Hematopoietic multipotent progenitor cell treated with erythropoietin and hydrocortisone succinate and interleukin-3 and kit ligand, for 4 days (in vitro differentiated cells): ENCODE data around the gene CTTNBP2.

Experiments used
- DNase-seq: peaks from one replicate; pipeline ENCODE4 v3.0.0-alpha.2; 2015

CTTNBP2 gene

DNA sequence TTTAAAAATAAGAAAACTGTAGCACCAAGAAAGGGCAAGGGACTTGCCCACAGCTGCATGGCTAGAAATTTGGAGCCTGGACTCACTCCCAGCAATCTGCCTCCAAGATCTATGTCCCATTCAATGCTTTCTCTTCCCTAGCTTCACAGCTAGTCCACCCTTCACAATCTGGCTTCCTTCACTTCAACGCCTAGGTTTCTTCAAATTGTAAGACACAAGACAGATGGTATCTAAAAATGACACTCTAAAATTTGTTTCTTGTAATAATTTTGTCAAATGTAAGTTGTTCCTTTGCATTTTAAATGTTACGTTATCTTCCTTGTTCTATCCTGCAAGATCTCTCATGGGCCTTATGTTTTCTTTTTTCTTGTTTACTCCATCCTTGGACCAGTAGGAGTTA lies 48.6 kb downstream of the CTTNBP2 start:
- no peak for DNase-seq

DNA sequence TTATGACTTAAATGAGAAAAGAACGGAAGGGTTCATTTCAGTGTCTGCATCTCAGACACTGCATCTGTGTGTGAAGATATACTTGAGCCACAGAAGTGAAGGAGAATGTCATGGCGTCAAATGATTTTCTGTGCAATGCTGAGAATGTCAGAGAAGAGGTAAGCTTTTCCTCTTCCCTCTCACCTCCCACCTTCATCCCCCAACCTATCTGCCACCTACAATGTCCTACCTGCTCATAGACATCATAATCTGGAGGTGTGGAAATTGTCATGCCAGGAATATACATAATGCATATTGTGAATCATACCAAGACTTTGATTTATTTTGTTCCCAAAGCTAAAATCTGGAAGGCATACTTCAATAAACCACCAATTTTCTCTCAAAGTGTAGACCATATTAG lies 53.7 kb downstream of the CTTNBP2 start:
- no peak for DNase-seq

DNA sequence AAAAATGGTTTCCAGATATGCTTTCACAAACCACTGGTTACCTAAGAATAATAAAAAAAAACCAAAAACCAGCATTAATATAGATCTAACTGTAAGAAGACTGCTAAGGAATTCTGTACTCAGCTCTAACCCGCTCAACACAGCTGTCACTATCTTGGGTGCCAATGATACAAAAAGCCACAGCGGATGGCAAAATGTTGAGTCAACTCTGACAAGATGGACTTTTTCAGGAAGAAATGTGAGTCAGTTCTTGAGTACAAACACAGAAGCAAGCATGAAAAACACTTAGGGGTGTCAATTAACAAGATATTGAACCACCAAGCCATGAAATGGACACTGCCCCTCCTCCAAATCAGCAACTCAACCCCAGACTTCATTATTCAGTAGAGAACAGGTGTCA lies 55.0 kb downstream of the CTTNBP2 start:
- DNase-seq, result no peak

DNA sequence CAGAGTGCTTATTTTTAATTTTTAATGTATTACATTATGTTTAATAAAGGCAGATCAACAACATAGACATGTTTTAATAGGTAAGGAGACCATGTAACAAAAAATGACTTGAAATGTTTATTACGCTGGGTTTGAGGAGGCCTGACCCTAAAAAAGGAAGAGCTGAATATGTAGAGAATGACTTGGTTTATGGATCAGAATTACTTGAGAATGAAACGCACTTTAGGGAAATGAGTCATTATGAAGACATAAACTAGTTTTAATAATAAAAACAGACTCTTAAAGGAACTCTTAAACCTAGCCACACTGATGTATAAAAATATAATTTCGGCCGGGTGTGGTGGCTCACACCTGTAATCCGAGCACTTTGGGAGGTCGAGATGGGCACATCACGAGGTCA lies 56.5 kb downstream of the CTTNBP2 start:
- no peak for DNase-seq

DNA sequence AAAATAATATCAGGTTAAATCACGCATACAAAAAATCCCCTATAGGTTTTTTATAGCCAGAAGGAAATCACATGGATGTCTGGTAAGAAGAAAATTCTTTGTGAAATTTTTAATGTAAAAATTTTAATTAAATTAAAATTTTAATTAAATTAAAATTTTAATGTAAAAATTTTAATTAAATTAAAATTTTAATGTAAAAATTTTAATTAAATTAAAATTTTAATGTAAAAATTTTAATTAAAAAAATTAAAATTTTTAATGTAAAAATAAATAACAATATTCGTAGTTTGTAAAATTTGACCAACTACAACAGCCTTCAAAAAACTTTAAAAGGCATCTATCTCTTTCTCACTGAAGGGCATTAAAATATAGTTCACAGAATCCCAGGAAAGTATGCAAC lies 61.5 kb downstream of the CTTNBP2 start:
- no peak for DNase-seq

DNA sequence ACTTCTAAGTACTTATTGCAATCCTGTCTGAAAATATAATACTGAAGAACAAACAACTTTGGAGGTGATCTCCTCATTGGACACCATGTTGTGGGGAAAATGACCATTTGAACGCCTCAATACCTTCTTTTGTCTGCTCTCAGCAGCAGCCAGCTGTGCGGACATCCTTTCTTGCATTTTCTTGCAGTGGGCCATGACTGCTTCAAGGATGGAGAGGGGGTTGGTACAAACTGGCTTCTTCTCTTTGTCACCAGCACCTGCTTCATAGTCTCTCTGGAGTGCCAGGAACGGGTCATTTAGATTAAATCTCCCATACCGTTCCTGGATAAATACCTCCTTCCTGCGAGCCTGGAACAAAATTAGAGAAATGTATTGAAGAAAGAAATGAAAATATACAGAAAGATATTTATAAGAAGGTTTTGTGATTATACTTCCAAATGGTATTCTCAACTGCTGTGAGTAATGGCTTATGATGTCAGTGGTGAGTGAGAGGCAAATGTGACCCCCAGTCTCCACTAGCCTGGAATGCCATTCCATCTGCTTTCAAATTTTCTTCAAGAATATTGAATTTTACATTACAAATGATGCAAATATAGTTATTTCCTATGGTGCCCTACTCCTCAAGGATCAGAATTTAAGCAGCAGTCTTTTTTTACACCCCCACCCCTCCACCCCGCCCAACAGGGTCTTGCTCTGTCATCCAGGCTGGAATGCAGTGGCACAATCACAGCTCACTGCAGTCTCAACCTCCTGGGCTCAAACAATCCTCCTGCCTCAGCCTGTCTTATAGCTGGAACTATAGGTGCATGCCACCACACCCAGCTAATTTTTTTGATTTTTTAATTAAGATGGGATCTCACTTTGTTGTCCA lies 62.4 kb downstream of the CTTNBP2 start:
- no peak for DNase-seq

DNA sequence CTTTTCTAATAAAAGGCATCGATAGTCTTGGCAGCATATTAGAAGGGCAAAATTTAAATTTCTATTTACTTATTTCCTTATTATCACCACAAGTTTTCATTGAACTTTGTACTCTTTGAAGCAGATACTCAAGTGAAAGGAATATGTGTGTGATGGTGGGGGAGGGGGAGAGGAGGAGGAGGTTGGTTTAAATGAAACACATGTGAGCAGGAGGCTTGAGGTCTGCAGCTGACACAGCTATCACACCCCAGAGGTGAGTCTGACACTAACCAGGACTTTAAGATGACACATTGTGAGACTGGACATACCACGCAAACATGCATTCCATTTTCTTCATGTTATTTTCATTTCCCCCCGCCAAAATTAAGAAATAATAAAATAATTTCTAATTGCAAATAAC lies 63.3 kb downstream of the CTTNBP2 start:
- DNase-seq, result no peak

DNA sequence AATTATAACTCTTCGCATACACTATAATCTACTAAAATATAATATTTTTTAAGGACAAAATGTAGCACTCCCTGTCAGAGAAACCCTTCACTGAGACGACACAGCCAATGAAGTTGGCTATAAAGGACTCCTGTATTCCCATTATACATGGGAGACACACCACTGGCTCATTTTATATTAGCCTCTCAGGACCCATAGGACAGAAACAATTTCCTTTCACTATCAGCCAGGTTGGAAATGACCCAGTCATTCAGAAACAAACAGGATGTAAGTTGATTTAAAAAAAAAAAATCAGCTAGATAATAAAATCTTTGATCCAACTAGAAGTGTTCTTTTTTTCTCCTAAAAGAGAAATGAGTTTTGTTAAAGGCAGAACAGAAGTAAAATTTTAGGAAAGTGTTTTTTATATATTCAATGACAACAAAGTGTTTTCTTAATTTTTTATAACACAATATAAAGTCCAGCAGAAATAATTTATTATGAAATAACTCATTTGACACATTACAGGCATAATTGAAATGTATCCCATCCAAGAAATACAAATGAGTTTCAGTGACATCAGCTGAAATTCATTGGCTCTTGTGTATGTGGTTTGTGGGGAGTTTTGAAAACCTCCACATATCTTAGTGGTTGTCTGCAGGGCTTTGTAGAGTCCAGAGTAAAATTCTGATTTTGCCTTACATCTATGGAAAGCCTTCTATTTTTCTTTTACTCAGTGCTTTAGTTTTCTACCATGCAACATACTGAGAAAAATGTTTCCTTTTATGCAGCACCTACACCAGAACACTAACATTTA lies 64.1 kb downstream of the CTTNBP2 start:
- DNase-seq, result peak; percentile 34

DNA sequence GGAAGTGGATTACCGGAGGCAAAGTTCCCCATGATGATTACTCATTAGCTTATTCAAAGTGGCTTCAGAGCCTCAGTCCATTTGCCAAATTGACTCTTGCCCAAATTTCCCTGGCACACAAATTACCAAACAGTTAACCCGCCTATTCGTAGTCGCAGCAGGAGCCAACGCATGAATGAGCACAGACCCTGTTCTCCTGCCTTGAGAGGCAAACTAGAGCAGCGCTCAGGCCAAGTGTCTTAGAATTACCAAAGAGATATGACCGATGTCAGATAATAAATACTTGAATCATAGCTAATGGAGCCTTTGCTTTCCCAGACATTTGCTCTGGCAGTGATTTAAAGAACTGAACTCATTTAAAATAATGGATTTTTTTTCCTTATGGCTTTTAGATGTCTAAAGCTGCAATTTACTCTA lies 64.9 kb downstream of the CTTNBP2 start:
- no peak for DNase-seq

DNA sequence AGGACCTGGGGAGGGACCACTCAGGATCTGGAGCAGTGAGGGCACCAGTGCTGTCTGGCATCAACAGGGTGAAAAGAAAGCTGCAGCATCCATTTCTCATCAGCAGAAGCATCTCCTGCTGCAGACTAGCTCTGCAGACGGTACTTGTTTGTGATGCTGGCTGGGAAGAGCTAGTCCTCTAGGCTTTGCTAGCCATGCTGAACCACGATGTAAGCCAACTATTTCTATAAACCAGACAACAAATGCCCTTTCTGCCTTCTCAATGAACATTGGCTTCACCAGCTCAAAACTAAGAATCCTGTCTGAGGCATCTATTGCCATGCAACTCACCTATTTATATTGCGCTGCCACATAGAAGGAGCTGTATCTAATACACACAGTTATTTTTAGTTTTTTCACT lies 65.6 kb downstream of the CTTNBP2 start:
- no peak for DNase-seq

DNA sequence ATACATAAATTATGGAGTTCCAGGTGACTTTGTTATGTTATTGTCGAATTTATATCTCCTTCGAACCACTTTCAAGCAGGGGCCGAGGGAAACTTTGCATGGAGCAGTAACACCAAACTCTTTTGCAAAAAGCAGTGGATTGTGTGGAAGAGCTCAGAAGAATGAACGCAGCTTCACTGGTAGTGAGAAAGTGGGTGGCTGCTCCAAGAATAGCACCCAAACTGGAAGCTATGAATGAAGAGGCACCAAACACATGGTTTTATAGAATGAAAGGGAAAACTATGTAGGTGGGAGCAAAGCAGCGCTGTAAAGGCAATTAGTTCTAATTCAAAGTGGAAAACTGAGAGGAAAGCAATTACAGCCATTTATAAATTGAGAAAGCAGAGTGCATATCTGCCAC lies 67.2 kb downstream of the CTTNBP2 start:
- no peak for DNase-seq

DNA sequence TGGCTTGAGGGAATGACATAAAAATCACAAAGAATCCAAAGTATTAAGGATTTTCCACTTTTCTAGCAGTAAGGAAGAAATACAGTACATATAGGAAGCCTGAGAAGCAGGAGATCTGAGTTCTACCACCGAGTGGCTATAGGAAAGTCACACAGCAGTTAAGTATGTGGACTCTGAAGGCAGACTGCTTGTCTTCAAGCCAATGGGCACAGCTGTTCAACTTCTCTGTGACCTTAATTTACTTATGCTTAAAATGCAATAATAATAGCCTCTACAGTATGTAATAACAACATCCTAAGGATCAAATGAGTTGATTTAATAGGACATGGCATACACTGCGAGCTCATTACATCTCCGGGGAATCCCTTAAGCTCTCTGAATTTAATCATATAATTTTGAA lies 68.0 kb downstream of the CTTNBP2 start:
- no peak for DNase-seq

DNA sequence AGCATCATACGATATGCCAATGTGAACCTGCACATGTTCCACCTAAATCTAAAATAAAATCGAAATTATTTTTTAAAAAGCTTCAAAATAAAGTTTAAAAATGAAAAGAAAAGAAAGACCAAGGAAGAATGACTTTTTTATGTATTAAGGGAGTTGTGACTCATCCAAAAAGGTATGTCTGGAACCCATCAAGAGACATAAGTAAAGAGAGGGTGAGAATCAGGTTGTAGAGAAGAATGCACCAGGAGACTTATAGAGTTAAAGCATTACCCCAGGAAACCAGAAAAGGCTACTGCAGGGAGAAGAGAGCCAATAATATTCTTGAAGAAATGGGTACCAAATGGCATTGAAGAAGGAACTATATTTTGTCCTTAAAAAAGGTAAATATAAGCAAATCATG lies 69.8 kb downstream of the CTTNBP2 start:
- DNase-seq, result no peak

DNA sequence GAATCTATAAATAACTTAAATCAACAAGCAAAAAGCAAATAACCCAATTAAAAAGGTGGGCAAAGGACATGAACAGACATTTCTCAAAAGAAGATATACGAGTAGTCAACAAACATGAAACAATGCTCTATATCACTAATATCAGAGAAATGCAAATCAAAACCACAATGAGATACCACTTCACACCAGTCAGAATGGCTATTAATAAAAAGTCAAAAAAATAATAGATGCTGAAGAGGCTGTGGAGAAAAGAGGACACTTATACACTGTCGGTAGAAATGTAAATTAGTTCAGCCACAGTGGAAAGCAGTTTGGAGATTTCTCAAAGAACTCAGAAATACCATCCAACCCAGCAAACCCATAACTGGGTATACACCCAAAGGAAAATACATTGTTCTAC lies 70.6 kb downstream of the CTTNBP2 start:
- DNase-seq, result no peak

DNA sequence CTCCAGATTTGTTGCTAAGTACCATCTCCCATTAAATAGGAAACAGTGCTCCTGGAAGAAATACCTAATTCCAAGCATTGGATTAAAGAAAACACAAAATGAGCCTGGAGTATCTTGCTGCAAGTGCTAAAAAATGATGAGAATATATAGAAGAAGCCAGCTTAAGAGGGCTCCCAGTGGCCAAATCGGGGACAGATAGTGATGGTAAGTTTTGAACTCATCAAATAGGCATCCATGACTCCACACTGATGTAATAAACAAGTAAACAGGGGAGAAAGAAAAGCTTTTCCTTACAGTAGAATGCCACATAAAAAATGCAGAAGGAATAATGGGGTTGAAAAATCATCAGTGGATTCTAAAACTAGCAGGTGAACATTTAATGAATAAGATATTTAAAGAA lies 72.4 kb downstream of the CTTNBP2 start:
- peak; percentile 25 for DNase-seq

DNA sequence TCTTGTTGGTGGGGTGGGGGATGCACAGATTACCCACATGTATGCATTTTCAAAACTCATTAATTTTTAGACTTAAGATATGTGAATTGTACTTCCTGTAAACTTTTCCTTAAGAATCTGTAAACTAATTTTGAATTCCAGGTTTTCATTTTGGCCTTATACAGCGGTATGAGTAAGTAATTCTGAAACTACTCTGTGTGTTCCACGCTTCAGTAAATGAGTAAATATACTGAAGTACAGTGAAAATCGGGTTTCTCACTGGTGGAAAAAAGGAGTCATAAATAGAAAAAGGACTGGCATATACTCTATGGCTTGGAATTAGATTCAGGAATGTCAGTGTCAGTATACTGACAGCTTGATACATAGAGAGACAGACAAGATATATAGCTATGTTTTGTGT lies 72.8 kb downstream of the CTTNBP2 start:
- DNase-seq, result no peak

DNA sequence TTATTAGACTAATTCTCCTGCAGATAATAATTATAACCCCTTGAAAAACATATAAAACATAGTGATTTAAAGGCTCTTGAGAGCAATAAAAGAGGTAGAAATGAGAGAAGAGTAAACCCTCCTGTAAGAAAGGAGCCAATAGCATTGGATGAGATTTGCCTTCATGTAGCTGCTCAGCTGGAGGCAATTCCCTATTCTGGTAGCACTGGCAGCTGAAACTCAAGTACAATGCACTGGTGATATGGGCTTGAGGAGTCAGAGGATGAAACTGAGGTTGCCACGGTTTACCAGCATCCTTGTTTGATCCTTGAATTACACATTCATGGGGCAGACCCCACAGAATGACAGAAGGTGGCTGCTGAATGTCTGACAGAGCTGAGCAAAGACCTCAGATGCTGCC lies 76.4 kb downstream of the CTTNBP2 start:
- DNase-seq, result peak; percentile 24

DNA sequence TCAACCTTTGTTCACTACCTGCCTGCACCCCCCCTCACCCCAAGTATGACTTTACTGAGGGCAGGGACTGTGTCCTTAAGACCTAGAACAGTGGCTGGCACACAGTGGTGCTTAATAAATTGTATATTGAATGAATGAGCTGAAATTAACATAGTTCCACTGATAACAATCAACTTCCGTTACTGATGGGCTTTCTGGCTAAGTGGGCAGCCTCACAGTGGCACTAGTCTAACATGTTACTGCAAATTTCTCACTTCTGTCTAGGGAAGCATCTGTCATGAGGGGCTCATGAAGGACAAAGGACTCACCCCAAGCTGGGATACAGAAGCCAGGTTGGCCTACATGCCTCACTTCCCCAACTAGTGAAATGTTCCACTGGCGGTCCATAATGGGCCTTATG lies 79.3 kb downstream of the CTTNBP2 start:
- peak; percentile 71 for DNase-seq

DNA sequence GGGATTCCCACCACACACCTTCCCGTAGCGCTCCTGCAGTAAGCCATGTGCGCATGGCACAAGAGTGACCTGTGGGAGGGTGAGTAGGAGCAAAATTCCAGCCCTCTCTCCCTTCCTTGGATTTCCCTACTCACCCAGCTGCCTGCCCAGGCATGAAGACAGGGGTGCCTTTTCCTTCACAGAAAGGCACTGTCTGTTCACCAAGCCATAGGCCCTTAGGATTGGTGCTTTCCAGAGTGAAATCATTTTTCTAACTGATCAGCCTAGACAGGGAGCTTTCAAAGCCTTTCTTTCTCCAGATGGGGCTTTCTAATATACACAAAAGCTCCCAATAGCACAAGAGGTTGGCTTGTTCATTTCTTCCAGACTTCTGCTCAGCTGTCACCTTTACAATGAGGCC lies 79.7 kb downstream of the CTTNBP2 start:
- no peak for DNase-seq

DNA sequence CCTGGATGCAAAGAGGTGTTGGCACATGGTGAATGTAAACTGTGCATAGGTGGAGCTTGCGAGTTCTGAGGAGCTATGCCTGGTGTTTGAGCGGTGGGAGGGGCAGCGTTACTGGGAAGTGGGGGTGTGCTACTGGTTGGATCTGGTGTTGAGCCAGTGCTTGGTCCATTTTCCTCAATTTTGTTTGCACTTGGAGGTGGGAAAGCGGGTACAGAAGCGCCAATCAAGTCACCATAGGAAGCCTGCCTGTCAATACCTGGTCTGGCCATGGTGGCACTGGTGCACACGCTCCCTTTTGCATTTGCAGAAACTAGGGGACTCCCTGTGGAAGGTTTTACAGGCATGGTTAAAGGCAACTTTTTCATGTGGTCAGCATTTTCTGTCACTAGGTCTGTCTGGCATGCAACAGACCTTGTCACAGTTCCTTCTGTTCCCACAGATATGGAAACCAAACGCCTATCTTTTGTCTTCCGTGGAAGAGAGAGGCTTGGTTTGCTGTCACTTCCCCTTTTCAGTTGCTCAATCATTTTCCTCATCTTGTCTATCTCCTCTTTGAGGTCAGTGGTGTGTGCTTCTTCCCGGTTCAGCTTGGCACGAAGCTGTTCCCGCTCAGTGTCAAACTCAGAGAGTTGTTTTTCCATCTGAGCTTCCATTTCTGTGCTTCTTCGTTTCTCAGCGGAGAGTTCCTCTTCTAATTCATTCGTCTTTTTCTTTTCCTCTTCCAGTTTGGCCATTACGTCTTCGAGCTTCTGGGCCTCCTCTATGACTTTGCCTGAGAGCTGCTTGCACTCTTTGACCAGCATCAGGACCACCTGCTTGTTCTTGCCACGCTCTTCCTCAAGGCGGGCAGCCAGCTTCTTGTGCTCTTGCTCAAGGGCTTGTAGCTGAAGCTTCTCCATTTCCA lies 81.1 kb downstream of the CTTNBP2 start:
- peak; percentile 99 for DNase-seq

DNA sequence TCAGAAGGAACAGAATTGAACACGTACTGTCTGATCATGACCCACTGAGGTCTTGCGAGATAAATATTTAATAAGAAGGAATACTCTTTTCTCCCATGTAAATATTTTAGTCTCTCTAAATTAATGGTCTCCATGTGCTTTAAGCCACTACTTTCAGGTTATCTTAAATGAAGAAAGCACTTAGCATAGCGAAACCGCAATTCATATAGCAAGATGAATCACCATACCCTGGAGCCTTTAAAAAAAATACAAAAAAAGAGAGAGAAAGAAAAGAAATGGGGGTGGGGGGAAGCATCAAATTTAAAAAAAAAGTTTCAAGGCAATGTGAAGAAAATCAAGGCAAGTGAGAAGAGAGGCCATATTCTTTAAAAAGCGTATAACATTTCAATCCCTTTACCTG lies 82.5 kb downstream of the CTTNBP2 start:
- no peak for DNase-seq

DNA sequence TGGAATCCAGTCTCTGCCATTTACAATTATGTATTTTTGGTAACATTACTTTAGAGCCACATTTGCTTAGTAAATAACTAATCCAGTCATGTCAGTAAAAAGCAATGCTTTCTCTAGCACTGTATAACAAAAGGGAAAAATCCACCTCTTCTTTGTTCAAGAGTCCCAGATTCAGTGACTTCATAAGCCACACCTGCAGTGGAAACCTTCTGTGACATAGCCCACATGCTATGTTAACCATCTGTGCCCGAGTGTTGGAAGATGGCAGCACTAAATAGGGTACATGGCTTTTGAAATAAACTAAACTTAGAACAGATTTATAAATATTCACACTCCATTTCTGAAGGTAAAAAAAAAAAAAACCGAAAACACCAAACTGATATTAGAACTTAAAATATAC lies 83.0 kb downstream of the CTTNBP2 start:
- DNase-seq, result no peak

DNA sequence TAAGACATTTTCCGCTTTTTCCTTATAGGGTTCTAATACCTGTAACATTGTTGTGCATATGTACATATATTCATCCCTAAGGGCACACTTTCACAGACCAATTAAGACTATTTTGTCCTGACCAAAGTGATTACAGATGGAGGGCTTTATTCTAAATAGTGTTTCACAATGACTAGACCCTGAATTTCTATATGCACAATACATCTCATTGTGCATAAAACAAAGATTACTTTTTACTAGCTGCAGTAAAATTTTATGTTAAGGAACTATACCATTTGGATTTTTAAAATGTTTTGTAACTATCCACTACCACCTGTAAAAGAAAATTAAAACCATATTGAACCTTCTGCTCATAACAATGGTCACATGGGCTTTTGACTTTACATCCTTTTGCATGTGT lies 87.8 kb downstream of the CTTNBP2 start:
- no peak for DNase-seq
